ENCODE measurements around the gene ERP29.

- TF ChIP-seq CTCF (IDR thresholded peaks at IDR 0.05) (no peak), ZFX (IDR thresholded peaks at IDR 0.05; ENCODE audit: borderline replicate concordance) (no peak)
These were observed 20.8 kb upstream of the ERP29 start for GRCh38 chr12:111992464-111992863.
